GM18499 (cell line): ENCODE results near the gene ALG8.

ENCODE experiments used
- ATAC-seq: cut with Tn5 transposase; IDR thresholded peaks from one replicate; pipeline ENCODE4 v1.9.1; 2021; ENCODE audit warnings: moderate number of reproducible peaks; ENCODE audit not compliant: insufficient read depth, unreplicated experiment

ALG8 gene

GRCh38 chr11:78161346-78161745, 21.9 kb upstream of the ALG8 start:
- ATAC-seq = no peak

GRCh38 chr11:78160557-78160956, 21.1 kb upstream of the ALG8 start:
- no peak for ATAC-seq

GRCh38 chr11:78158987-78159652, 19.7 kb upstream of the ALG8 start:
- ATAC-seq = no peak

- no peak for ATAC-seq
These were observed 16.9 kb upstream of the ALG8 start for GRCh38 chr11:78156127-78156844.

- ATAC-seq = no peak
These were observed 12.4 kb upstream of the ALG8 start for GRCh38 chr11:78151804-78152203.

- no peak for ATAC-seq
These were observed 11.3 kb upstream of the ALG8 start for GRCh38 chr11:78150754-78151153.

- no peak for ATAC-seq
These were observed 10.9 kb upstream of the ALG8 start for GRCh38 chr11:78150346-78150745.

- no peak for ATAC-seq
These were observed 10.2 kb upstream of the ALG8 start for GRCh38 chr11:78149646-78150045.

- ATAC-seq = no peak
These were observed 8.4 kb upstream of the ALG8 start for GRCh38 chr11:78147807-78148206.

GRCh38 chr11:78145511-78146025, 6.1 kb upstream of the ALG8 start:
- no peak for ATAC-seq

GRCh38 chr11:78140392-78141077, 1.1 kb upstream of the ALG8 start:
- no peak for ATAC-seq

GRCh38 chr11:78138694-78139421, 568 bp downstream of the ALG8 start:
- no peak for ATAC-seq

GRCh38 chr11:78138291-78138690, 1.1 kb downstream of the ALG8 start:
- no peak for ATAC-seq

GRCh38 chr11:78132475-78132874, 7.0 kb downstream of the ALG8 start:
- ATAC-seq = no peak

GRCh38 chr11:78131956-78132355, 7.5 kb downstream of the ALG8 start:
- ATAC-seq = no peak

- no peak for ATAC-seq
These were observed 12.0 kb downstream of the ALG8 start for GRCh38 chr11:78127403-78127802.

- no peak for ATAC-seq
These were observed 26.7 kb downstream of the ALG8 start for GRCh38 chr11:78112582-78113275.

- ATAC-seq = no peak
These were observed 28.1 kb downstream of the ALG8 start for GRCh38 chr11:78111298-78111697.

- no peak for ATAC-seq
These were observed 28.6 kb downstream of the ALG8 start for GRCh38 chr11:78110830-78111229.

- ATAC-seq = no peak
These were observed 29.1 kb downstream of the ALG8 start for GRCh38 chr11:78110351-78110750.
